Esophagus squamous epithelium (tissue), 5 donors: ENCODE measurements around the gene PPM1M. TPM values are rescaled to one million over a fixed set of nuclear protein-coding genes. Genes with fewer than 3 reads are reported as not detected.

Source experiments
- DNase-seq: peaks from one replicate; lab custom pipeline; 2025; lab: John Stamatoyannopoulos, UW
- H3K27ac ChIP-seq, 4 donors: fragments of 200-600 bp; sonication (generic); one replicate each; pipeline ENCODE4 v1.5.1; 2016 to 2019; ENCODE audit warnings: mild to moderate bottlenecking in 1 of 4
- H3K27me3 ChIP-seq, 4 donors: fragments of 200-600 bp; sonication (generic); 1 replicate in 3 of 4; 2 replicates in 1 of 4; pipeline versions ENCODE4 v1.5.1 to v1.6.0; 2017 to 2021; ENCODE audit warnings: antibody characterized with exemption in 1 of 4
- H3K36me3 ChIP-seq, 3 donors: fragments of 200-600 bp; sonication (generic); one replicate each; pipeline ENCODE4 v1.5.1; 2016 to 2019
- H3K4me1 ChIP-seq, 3 donors: fragments of 200-600 bp; sonication (generic); one replicate each; pipeline ENCODE4 v1.5.1; 2017 to 2019
- H3K4me3 ChIP-seq, 4 donors: fragments of 200-600 bp; sonication (generic); 1 replicate in 3 of 4; 2 replicates in 1 of 4; pipeline ENCODE4 v1.5.1; 2016 to 2019; ENCODE audit warnings: mild to moderate bottlenecking in 2 of 4, moderate library complexity in 1 of 4
- H3K9me3 ChIP-seq, 3 donors: fragments of 200-600 bp; sonication (generic); one replicate each; pipeline ENCODE4 v1.5.1; 2016 to 2019
- POLR2A ChIP-seq, 4 donors: fragments of 450-650 bp; IDR thresholded peaks; one replicate each; pipeline ENCODE4 v1.6.1; 2017; ENCODE audit warnings: antibody characterized with exemption in 4 of 4, mild to moderate bottlenecking in 4 of 4, moderate library complexity in 3 of 4
- WGBS, 2 donors: methylation state at CpG; one replicate each; pipeline ENCODE4 v1.1.5; 2018; 5-methylcytosine and 5-hydroxymethylcytosine counted together
- intact Hi-C: fragments of 100-400 bp; cut with DNase I; formaldehyde crosslinking; loops from one replicate; pipeline ENCODE4 v1.15.0; 2022
- total RNA-seq, 4 donors: library from RNA; depleted of rRNA; stranded (reverse); fragments of >200 nt; gene quantifications; one replicate each; pipeline ENCODE4 v1.1.0, GENCODE V29; 2016
- TF ChIP-seq, protein P1 (sequence below), 6 experiments: fragments of 450-650 bp in 4 of 6; fragments of 200-600 bp in 2 of 6; sonication (generic) in 2 of 6; IDR thresholded peaks; one replicate each; pipeline ENCODE4 v1.5.1; 2016 to 2019; ENCODE audit warnings: antibody characterized with exemption in 6 of 6, mild to moderate bottlenecking in 4 of 6, moderate library complexity in 4 of 6
- donor health status: DM: yes; HTN: yes; CAD: no.

Gene PPM1M
- total RNA-seq, 4 donors from 2014 or later = 3.2 to 25.6 (median 12.3) TPM

DNA sequence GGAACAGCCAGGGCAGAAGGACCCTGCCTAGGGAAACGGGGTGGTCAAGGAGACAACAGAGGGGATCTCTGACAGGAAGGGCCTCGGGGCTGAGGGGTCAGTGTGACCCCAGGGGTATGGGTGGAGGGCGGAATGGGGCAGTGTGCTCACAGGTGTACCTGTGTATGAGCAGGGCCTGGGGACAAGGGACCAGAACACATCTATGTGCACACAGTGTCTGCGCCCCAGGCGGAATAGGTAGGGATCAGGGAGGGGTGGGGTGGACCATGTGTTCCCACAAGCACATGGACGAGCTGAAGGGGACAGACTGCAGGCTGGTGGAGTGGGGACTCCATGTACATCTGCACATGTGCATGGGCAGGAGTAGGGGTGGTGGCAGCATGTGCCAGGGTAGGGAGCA lies 15.1 kb upstream of the PPM1M start:
- H3K4me1 ChIP-seq = peaks cover 0 to 36% (median 0%) of the 10 kb centered on the region in 3 donors
- no peaks in the 10 kb centered on the region for H3K27me3 ChIP-seq
- 85 to 91% methylated on average over 6 of the region's 6 CpGs for WGBS, 2 donors
- peaks cover 31 to 84% (median 40%) of the 10 kb centered on the region in 3 donors for H3K36me3 ChIP-seq
- no peaks in the 10 kb centered on the region for H3K9me3 ChIP-seq
- no peak for TF ChIP-seq POLR2A (IDR thresholded peaks at IDR 0.05)
- TF ChIP-seq, protein P1, sequence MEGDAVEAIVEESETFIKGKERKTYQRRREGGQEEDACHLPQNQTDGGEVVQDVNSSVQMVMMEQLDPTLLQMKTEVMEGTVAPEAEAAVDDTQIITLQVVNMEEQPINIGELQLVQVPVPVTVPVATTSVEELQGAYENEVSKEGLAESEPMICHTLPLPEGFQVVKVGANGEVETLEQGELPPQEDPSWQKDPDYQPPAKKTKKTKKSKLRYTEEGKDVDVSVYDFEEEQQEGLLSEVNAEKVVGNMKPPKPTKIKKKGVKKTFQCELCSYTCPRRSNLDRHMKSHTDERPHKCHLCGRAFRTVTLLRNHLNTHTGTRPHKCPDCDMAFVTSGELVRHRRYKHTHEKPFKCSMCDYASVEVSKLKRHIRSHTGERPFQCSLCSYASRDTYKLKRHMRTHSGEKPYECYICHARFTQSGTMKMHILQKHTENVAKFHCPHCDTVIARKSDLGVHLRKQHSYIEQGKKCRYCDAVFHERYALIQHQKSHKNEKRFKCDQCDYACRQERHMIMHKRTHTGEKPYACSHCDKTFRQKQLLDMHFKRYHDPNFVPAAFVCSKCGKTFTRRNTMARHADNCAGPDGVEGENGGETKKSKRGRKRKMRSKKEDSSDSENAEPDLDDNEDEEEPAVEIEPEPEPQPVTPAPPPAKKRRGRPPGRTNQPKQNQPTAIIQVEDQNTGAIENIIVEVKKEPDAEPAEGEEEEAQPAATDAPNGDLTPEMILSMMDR (IDR thresholded peaks at IDR 0.05) = no peak
- intact Hi-C loops = no loop called here
- no peak overlapping the region for H3K4me3 ChIP-seq
- H3K27ac ChIP-seq = no peak overlapping the region
- DNase-seq = no peak

DNA sequence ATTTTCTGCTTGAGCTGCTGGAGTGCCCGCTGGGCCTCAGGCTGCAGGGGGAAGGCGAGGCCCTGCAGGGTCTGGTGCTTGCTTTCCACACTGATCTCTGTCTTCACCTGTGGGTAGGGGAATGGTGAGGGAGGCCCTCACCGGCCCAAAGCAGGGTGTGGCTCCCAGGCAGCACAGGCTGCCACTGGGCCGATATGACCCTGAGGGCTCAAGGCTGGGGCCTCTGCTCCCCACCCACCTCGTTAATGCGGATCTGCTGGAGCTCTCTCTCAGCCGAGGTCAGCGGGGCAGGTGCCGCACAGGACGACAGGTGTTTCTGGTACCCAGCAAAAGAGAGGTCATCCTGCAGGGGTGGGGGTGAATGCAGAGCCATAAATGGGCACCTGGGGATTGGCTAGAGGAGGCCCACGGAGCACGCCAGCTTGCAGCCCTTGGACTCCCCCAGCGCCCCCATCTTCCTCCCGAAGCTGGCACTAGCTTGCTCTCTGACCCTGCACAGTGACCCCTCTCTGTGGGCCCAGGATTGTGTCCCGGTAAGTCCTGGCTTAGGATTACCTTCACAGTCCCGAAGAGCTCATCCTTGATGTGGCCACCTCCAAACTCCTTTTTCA lies 14.6 kb upstream of the PPM1M start:
- peaks cover 0 to 41% (median 0%) of the 10 kb centered on the region in 3 donors for H3K4me1 ChIP-seq
- H3K27ac ChIP-seq = no peak overlapping the region
- no peaks in the 10 kb centered on the region for H3K27me3 ChIP-seq
- intact Hi-C loops = no loop called here
- no peak for DNase-seq
- H3K9me3 ChIP-seq = no peaks in the 10 kb centered on the region
- TF ChIP-seq, protein P1 (IDR thresholded peaks at IDR 0.05) = no peak
- TF ChIP-seq POLR2A (IDR thresholded peaks at IDR 0.05) = no peak
- 70 to 100% methylated on average over 2 to 3 of the region's 16 CpGs for WGBS, 2 donors
- H3K4me3 ChIP-seq = no peak overlapping the region
- peaks cover 33 to 89% (median 40%) of the 10 kb centered on the region in 3 donors for H3K36me3 ChIP-seq

DNA sequence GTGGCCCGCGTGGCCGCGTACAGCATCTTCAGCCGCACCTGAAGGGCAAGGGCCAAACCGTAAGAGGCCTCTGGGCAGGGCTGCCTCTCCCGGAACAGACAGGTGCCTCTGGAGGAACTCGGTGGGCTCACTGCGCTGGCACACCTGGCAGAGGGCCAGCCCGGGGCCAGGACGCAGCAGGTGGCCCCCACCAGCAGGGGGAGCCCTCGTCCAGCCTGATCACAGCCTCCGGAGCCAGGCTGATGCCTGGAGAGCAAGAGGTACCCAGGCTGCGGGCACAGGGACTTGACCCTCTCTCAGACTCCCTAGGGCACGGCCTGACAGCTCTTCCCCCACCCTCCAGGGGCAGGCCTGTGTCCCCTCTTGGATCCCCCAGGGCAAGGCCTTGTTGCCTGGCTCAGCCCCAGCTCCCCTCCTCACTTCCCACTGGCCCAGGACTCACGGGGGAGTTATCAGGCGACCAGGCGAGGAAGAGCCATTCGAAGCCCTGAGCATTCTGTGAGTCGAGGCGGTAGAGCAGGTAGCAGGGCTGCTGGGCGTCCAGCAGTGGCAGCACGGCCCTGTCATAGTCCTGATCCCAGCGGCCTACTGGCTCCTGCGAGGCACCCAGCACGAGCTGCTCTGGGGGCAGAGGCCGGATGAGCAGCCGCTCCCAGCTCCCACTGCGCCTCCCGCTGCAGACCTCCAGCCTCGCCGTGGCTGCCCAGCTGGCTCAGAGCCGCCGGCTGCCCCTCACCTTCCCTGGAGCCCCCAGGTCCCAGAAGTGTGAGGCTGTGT lies 13.9 kb upstream of the PPM1M start:
- Histone ChIP-seq H3K4me3 (no peak overlapping the region), H3K4me1 (peaks cover 6 to 48% (median 6%) of the 10 kb centered on the region in 3 donors), H3K9me3 (no peaks in the 10 kb centered on the region), H3K27me3 (no peaks in the 10 kb centered on the region), H3K27ac (no peak overlapping the region), H3K36me3 (peaks cover 33 to 89% (median 40%) of the 10 kb centered on the region in 3 donors)
- DNase-seq = no peak
- no peak for TF ChIP-seq POLR2A (IDR thresholded peaks at IDR 0.05)
- TF ChIP-seq, protein P1 (IDR thresholded peaks at IDR 0.05) = peak; percentile 89 to 96 (median 93)
- 63 to 87% methylated on average over 8 to 13 of the region's 34 CpGs for WGBS, 2 donors
- intact Hi-C loops = no loop called here

DNA sequence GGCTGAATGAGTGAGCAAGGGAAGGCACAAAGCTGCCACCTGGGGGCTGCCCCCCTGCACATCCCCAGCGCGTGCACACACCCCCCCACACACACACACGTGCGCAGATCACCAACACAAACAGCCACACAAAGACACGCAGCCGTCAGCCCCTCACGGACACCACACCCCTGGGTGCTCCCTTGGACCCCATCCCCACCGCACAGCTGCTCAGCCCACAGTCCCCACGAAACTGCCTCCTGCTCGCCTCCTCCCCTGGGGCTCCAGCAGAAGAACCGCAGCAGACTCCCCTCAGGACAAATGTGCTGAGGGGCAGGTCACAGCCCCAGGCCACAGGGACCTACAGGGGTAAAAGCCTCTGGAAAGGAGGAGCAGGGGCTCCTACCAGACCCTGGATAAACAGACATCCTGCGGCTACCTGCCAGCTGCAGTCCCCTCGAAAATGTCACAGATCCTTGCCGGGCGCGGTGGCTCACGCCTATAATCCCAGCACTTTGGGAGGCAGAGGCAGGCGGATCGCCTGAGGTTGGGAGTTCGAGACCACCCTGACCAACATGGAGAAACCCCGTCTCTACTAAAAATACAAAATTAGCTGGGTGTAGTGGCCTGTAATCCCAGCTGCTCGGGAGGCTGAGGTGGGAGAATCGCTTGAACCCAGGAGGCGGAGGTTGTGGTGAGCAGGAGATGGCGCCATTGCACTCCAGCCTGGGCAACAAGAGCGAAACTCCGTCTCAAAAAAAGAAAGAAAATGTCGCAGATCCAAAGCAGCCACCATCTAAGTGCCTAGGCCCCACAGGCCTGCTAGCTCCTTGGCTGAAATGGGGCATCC lies 13.1 kb upstream of the PPM1M start:
- H3K36me3 ChIP-seq = peaks cover 33 to 85% (median 40%) of the 10 kb centered on the region in 3 donors
- WGBS, 2 donors = 80 to 85% methylated on average over 9 to 11 of the region's 28 CpGs
- no peaks in the 10 kb centered on the region for H3K27me3 ChIP-seq
- intact Hi-C loops = no loop called here
- DNase-seq = no peak
- peaks cover 14 to 56% (median 14%) of the 10 kb centered on the region in 3 donors for H3K4me1 ChIP-seq
- TF ChIP-seq POLR2A (IDR thresholded peaks at IDR 0.05) = no peak
- TF ChIP-seq, protein P1 (IDR thresholded peaks at IDR 0.05) = peak in 3 of 6 experiments; percentile 11 to 35 (median 29)
- H3K4me3 ChIP-seq = no peak overlapping the region
- no peaks in the 10 kb centered on the region for H3K9me3 ChIP-seq
- no peak overlapping the region for H3K27ac ChIP-seq
